Activated T-cell treated with anti-CD3 and anti-CD28 coated beads for 48 hours (primary cell): Measurements from ENCODE around the gene SLC23A2.
A peak's percentile ranks its signal among the peaks of the same experiment; 100 is the strongest.
"Not testable (repeated sequence)": the region's sequence is repeated elsewhere in the genome, so short reads cannot be mapped to it uniquely, and the experiment has no call there.

Source experiments
- DNase-seq: peaks from one replicate; pipeline ENCODE4 v3.0.0-alpha.2; 2020; ENCODE audit warnings: low read depth

The SLC23A2 gene

GRCh38 chr20:5005326-5005725 is 4.0 kb upstream of the SLC23A2 start:
- no peak for DNase-seq

GRCh38 chr20:5004825-5005224 is 3.5 kb upstream of the SLC23A2 start:
- DNase-seq, result not testable (repeated sequence)

- no peak for DNase-seq
These were observed 2.3 kb upstream of the SLC23A2 start for GRCh38 chr20:5003626-5004025.

DNA sequence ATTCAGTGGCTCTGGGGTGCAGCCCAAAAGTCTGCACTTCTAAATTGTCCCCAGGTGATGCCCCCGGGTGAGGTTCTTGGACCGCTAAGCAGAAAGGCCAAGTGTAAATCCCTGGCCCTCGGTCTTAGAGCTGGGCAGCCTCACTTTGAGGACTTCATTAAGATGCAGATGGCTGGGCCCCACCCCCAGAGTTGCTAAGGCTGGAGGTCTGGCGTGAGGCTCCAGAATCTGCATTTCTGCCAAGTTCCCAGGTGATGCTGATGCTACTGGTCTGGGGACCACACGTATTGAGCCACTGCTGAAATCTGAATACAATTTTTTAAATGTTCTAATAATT is 735 bp upstream of the SLC23A2 start:
- no peak for DNase-seq

- DNase-seq, result no peak
These were observed 792 bp downstream of the SLC23A2 start for GRCh38 chr20:5000263-5001173.

- no peak for DNase-seq
These were observed 1.5 kb downstream of the SLC23A2 start for GRCh38 chr20:4999788-5000187.

GRCh38 chr20:4998160-4998651 is 3.1 kb downstream of the SLC23A2 start:
- DNase-seq, result no peak

DNA sequence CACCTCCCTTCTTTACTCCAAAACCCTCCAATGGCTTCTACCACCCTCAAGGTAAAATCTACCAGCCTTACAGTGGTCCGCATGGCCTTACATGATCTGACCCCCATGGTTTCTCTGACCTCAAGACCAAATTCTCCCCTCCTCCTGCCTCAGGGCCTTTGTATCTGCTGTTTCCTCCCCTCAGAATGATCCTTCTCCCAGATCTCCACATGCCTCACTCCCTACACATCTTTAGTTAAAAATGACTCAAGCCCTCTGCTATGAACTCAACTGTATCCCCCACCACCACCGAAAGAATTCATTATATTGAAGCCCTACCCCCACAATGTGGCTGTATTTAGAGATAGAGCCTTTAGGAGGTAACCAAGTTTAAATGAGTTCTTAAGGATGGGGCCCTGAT is 4.1 kb downstream of the SLC23A2 start:
- DNase-seq, result no peak

- no peak for DNase-seq
These were observed 11.7 kb downstream of the SLC23A2 start for GRCh38 chr20:4989570-4989969.

GRCh38 chr20:4987130-4987529 is 14.2 kb downstream of the SLC23A2 start:
- no peak for DNase-seq

DNA sequence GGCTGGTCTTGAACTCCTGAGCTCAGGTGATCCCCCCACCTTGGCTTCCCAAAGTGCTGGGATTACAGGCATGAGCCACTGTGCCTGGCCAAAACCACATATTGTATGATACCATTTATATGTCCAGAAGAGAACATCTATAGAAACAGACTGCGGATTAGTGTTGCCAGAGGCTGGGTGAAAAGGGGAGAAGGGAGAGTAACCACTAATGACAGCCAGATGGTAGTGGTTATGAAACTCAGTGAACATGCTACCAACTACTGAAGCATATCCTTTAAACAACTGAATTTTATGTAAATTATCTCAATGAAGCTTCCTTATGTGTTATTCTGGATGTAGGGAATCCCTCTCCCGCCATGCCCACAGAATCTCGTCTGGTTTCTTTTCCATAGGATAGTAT is 15.7 kb downstream of the SLC23A2 start:
- no peak for DNase-seq

DNA sequence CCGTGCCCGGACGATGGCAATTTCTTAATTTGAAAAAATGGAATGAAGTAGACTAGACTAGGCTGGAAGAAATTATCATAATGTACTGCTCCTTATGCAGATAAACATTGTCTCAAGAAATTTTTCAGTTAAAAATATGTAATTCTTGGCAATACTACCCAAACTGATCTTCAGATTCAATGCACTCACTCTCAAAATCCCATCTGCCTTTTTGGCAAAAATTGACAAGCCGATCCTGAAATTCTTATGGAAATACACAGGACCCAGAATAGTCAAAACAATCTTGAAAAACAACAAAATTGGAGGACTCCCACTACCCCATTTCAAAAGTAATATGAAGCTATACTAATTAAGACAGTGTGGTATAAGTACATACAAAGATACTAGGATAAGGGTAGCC is 19.0 kb downstream of the SLC23A2 start:
- DNase-seq, result no peak

GRCh38 chr20:4979841-4980410 is 21.4 kb downstream of the SLC23A2 start:
- DNase-seq, result no peak

DNA sequence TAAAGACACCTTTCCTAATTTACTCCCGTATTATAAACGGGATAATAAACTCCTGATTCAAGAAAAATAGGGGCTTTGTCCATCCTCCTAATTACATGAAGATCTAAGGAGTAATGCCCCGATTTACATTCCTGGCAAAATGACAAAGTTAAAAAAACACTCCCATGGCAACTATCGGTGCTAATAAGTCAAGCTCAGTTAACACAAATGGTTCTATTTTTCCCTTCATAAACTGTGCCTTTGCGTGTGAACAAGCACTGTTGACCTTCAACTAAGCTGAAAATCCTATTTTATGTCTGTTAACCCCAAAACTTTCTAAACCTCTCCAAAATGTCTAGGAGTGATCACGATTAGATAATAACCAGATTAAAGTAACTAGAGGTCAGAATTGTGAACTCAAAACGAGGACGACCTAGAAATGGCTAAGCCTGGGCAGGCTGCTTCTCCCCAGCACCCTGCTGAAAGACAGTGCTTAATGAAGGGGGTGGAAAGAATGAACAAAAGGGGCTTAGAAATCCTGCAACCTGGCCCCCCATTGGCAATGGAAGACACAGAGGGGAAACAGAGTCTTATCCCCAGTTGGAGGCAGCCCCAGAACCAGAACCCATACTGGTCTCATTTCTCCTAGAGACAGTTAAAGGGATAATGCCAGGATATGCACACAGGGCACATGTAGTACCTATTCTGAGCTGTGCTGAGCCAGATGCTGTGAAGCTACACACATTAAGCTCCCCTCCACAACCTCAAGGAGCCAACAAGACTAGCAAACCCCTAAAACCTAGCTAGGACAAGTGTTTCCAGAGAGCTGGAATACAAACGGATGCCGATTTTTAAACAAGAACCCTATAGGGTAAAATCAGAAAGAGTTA is 23.0 kb downstream of the SLC23A2 start:
- no peak for DNase-seq

DNA sequence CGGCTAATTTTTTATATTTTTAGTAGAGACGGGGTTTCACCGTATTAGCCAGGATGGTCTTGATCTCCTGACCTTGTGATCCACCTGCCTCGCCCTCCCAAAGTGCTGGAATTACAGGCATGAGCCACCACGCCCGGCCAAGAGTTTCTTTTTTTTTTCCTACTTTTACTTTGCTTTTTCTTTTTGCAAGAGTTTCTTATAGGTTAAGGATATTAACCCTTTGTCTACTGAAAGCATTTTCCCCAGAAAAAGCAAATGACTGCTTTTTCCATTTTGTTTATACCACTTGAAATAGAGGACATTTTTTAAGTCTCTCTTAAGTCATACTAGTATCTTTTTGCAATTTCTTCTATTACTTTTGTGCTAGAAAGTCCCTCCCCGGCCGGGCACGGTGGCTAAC is 25.3 kb downstream of the SLC23A2 start:
- DNase-seq, result not testable (repeated sequence)

DNA sequence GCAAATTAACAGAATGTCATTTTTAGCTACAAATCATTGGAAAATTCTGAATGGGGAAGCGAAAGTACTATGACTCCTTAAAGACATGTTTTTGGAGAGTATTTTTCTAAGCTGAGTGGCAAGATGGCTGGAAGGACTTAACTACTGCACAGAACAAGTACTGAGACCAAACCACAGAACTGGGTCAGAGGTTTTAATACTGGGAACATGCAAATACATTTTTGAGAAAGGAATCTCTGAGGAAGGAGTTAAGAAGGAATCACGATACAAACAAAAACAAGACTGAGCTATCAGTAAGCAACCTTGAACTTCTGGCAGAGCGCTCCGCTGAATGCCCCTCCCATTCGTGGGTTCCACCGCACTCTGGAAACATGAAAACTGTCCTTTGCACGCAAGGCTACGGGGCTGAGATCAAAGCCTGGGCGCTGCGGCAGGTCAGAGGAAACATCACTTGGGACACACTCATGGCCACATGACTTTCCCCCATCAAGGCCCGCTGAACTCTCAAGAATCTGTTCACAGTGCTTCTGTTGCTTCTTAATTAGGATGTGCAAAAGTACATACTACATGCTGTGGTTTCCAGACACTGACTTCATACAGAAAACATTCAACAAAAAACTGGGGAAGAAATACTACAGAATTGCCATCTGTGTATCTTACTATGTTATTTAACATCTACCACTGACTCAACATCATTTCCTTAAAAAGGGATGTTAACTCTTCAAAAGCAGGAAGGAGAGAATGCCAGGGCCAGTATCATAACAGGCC is 27.8 kb downstream of the SLC23A2 start:
- peak; percentile 40 for DNase-seq

- no peak for DNase-seq
These were observed 28.6 kb downstream of the SLC23A2 start for GRCh38 chr20:4972506-4973251.

GRCh38 chr20:4971064-4971463 is 30.2 kb downstream of the SLC23A2 start:
- no peak for DNase-seq

DNA sequence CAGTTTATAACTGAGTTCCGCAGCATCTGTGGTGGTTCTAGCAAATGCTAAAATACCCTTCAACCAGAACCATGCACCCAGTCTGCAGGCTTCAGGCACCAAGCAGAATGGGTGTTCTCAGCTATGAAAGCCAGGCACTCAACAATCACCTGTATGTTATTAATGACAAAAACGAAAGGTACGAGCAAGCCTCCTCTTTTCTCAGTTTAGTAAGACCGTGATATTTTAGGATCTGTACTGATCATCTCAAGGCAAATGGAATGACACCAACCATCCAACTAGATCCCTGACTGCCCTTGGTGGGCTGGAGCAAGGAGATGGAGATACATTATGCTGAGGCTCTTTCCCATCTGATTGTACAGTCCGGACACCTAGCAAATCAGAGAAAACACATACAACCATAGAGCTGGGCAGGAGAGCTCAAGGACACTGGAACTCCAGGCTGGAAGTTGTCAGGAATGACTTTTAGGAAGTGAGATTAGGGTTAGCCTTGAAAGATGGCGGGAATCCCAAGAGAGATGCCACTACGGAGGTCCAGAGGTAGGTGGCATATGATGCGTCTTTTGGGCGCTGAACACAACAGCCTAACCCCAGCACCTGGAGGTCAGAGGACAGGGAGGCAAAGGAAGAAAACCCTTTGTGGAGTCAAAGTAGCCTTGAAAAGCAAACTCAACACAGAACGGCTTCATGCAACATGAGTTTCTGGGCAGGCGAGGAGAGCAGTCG is 33.4 kb downstream of the SLC23A2 start:
- DNase-seq, result no peak
